ENCODE results near the gene PPIA.

GRCh38 chr7:44787041-44787440 lies 9.4 kb upstream of the PPIA start:
- TF ChIP-seq EZH2 (IDR thresholded peaks at IDR 0.05; ENCODE audit: borderline replicate concordance, low read length) (no peak), CTCF (IDR thresholded peaks at IDR 0.05; ENCODE audit: low read length) (no peak)

Data from OCI-LY1 (cell line).